ENCODE data around the gene CNTNAP2. TPM values are rescaled to one million over a fixed set of nuclear protein-coding genes. Genes with fewer than 3 reads are reported as not detected.

The CNTNAP2 gene
- total and polyA plus RNA-seq, 2 of the 4 experiments (the other 2 are of a cell fraction), result not detected

GRCh38 chr7:146791344-146792285 is 675.0 kb downstream of the CNTNAP2 start:
- Histone ChIP-seq H2AFZ (replicated peaks; ENCODE audit: low read length, poor library complexity) (no peak overlapping the region), H2AK9ac (replicated peaks; ENCODE audit: low read depth, low read length, poor library complexity) (no peak overlapping the region), H3K56ac (ENCODE audit: extremely low read depth, insufficient read depth, low read length) (no peak overlapping the region), H3K14ac (replicated peaks; ENCODE audit: low read depth, low read length) (no peak overlapping the region), H3K79me1 (ENCODE audit: low read depth in 1 of 2, low read length in 2 of 2) (no peaks in the 10 kb centered on the region), H3K36me3 (ENCODE audit: control insufficient read depth, insufficient read depth, low read length) (no peaks in the 10 kb centered on the region), H3K9me1 (ENCODE audit: insufficient read depth, low read length) (no peaks in the 10 kb centered on the region), H3K4ac (ENCODE audit: low read depth, low read length) (no peak overlapping the region), H4K5ac (ENCODE audit: low read depth, low read length) (no peak overlapping the region), H2AK5ac (ENCODE audit: low read depth, low read length) (no peak overlapping the region), H3K18ac (ENCODE audit: low read depth, low read length) (no peak overlapping the region), H4K91ac (ENCODE audit: insufficient read depth, low read depth, low read length) (no peak overlapping the region), H4K8ac (ENCODE audit: low read depth in 2 of 2, low read length in 2 of 2) (no peak overlapping the region), H2BK5ac (ENCODE audit: low read depth, low read length, poor library complexity, severe bottlenecking) (no peak overlapping the region), H3K27ac (ENCODE audit: insufficient read depth, low read length) (no peak overlapping the region), H3K27me3 (ENCODE audit: control insufficient read depth, insufficient read depth, low read length) (no peaks in the 10 kb centered on the region), H2BK15ac (ENCODE audit: low read depth, low read length) (no peak overlapping the region), H3K4me3 (ENCODE audit: insufficient read depth, low read depth, low read length) (no peak overlapping the region), H3K9me3 (ENCODE audit: control insufficient read depth, insufficient read depth, low read length) (peaks cover 10% of the 10 kb centered on the region), H3K23ac (ENCODE audit: low read depth, low read length) (no peak overlapping the region), H2BK20ac (ENCODE audit: low read depth, low read length) (no peak overlapping the region), H3K4me1 (ENCODE audit: control insufficient read depth, insufficient read depth, low read length) (no peaks in the 10 kb centered on the region), H2BK120ac (ENCODE audit: low read depth, low read length) (no peak overlapping the region), H4K20me1 (ENCODE audit: insufficient read depth, low read length) (no peaks in the 10 kb centered on the region), H3K4me2 (ENCODE audit: low read depth, low read length) (no peak overlapping the region), H3K9ac (ENCODE audit: low read depth, low read length) (no peak overlapping the region)
- ChIA-PET POLR2A (ENCODE audit: unreplicated experiment) (no interaction called here), CTCF (no interaction called here)
- dilution Hi-C loops (cut with HindIII; ENCODE audit: low sequenced_read_pairs, unreplicated experiment), result no loop called here
- no CpG with 5 or more reads among the region's 7 CpGs for WGBS, 2 experiments (ENCODE audit: extremely low coverage in 2 of 2, insufficient read length in 1 of 2)
- TF ChIP-seq ELK1 (IDR thresholded peaks at IDR 0.05; ENCODE audit: borderline replicate concordance, low read depth, low read length) (no peak), SMC3 (IDR thresholded peaks at IDR 0.05; ENCODE audit: low read depth, low read length) (no peak), MAZ (IDR thresholded peaks at IDR 0.05; ENCODE audit: borderline replicate concordance, low read depth, low read length) (no peak), BHLHE40 (IDR thresholded peaks at IDR 0.05; ENCODE audit: low read depth, low read length) (no peak), MAFK (IDR thresholded peaks at IDR 0.05; ENCODE audit: low read depth, low read length) (no peak), RFX5 (IDR thresholded peaks at IDR 0.05; ENCODE audit: low read depth, low read length) (no peak), MXI1 (IDR thresholded peaks at IDR 0.05; ENCODE audit: borderline replicate concordance, low read depth, low read length) (no peak), USF2 (IDR thresholded peaks at IDR 0.05; ENCODE audit: low read depth, low read length) (no peak), NFE2L2 (IDR thresholded peaks at IDR 0.05; ENCODE audit: low read depth, low read length) (no peak)
- DNase-seq (no peak), ATAC-seq (ENCODE audit: low read depth) (no peak)
- in situ Hi-C loops (cut with MboI; ENCODE audit: low sequenced_read_pairs), result no loop called here
- BruUV-seq (replicated peaks), result no TSS peak
- intact Hi-C loops (cut with micrococcal nuclease), result no loop called here
